ENCODE results near the gene RBM6. TPM values are rescaled to one million over a fixed set of nuclear protein-coding genes. Genes with fewer than 3 reads are reported as not detected.

RBM6 gene
- total RNA-seq, 2 experiments from 2014 or later, result 99.3 to 106 TPM

DNA sequence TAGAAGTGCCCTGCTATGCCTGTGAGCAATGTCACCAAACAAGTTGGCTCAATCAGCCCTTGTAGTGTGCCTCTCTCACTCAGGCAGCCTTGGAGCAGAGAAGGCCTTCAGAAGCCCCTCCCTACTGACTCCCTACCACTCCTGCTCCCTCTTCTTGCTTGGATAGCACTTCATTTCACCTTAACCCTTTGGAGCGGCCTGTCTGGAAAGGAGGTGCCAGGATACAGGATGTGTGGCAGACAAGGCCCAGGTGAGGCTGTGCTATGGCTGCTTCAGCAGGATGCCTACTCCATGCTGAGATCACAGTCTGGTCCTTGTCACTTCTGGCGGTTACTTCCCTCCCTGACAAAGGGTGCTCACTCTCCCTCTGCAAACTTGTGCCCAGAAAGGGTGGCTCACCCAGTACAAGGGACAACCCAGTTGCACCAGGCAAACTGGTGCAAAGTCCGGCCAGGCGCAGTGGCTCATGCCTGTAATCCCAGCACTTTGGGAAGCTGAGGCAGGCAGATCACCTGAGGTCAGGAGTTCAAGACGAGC is 11.4 kb upstream of the RBM6 start:
- ChIA-PET CTCF (interaction anchor here (1.4 to 1.5 kb wide), 2 partner anchors 72 to 126 kb away, joined by 4 read pairs; no protein-coding TSS in a partner anchor), POLR2A (interaction anchor here (1.0 to 3.9 kb wide), 2 partner anchors 12 to 27 kb away, joined by 3 to 42 read pairs; partner anchors contain the start of gene RBM6)
- Histone ChIP-seq H3K4me3 (ENCODE audit: low read length) (no peak overlapping the region), H3K27me3 (ENCODE audit: control insufficient read depth in 1 of 2, insufficient read depth in 2 of 2, low read length in 2 of 2) (no peaks in the 10 kb centered on the region), H3K27ac (ENCODE audit: low read depth in 1 of 2, low read length in 2 of 2) (no peak overlapping the region), H3K36me3 (ENCODE audit: insufficient read depth, low read length) (no peaks in the 10 kb centered on the region), H3K9me3 (ENCODE audit: control insufficient read depth in 1 of 2, insufficient read depth in 1 of 2, low read length in 2 of 2) (no peaks in the 10 kb centered on the region), H3K4me1 (ENCODE audit: insufficient read depth, low read length) (peaks cover 20% of the 10 kb centered on the region)
- ATAC-seq (ENCODE audit: poor library complexity) (no peak), DNase-seq (no peak)
- TF ChIP-seq CTCF (IDR thresholded peaks at IDR 0.05), result no peak
- peak overlapping the region; percentile 44 for H3K27ac Mint-ChIP-seq
- H3K36me3 Mint-ChIP-seq (ENCODE audit: low read depth), result no peaks in the 10 kb centered on the region
- H3K27me3 Mint-ChIP-seq, result no peaks in the 10 kb centered on the region
- H3K9me3 Mint-ChIP-seq, result no peaks in the 10 kb centered on the region
- H3K4me3 Mint-ChIP-seq, result peak overlapping the region; percentile 85
- H3K4me1 Mint-ChIP-seq (ENCODE audit: low read depth), result peaks cover 38% of the 10 kb centered on the region
- intact Hi-C loops (cut with DNase I, micrococcal nuclease), result loop anchor here in 1 of 2 experiments (1.0 to 5.0 kb wide), 3 partner anchors 12 to 126 kb away; partner anchors contain the start of genes INKA1, RBM6 and TRAIP

GRCh38 chr3:49929291-49930167 is 10.4 kb upstream of the RBM6 start, which contains the start of gene MON1A:
Gene MON1A (minus strand): TSS chr3:49929811. CDS start chr3:49913346, 16,465 bp downstream.
- Mint-ChIP-seq H3K27me3 (no peaks in the 10 kb centered on the region), H3K9me3 (no peaks in the 10 kb centered on the region), H3K4me3 (peak within 1 kb of the TSS; percentile 85), H3K27ac (peak within 1 kb of the TSS; percentile 86), H3K36me3 (ENCODE audit: low read depth) (no peaks in the 10 kb centered on the region), H3K4me1 (ENCODE audit: low read depth) (peaks cover 38% of the 10 kb centered on the region)
- Histone ChIP-seq H3K9me3 (ENCODE audit: control insufficient read depth in 1 of 2, insufficient read depth in 1 of 2, low read length in 2 of 2) (no peaks in the 10 kb centered on the region), H3K27ac (ENCODE audit: low read depth in 1 of 2, low read length in 2 of 2) (peak within 1 kb of the TSS; percentile 74 to 78), H3K27me3 (ENCODE audit: control insufficient read depth in 1 of 2, insufficient read depth in 2 of 2, low read length in 2 of 2) (no peaks in the 10 kb centered on the region), H3K4me1 (ENCODE audit: insufficient read depth, low read length) (peaks cover 20% of the 10 kb centered on the region), H3K4me3 (ENCODE audit: low read length) (peak within 1 kb of the TSS; percentile 75), H3K36me3 (ENCODE audit: insufficient read depth, low read length) (no peaks in the 10 kb centered on the region)
- TF ChIP-seq CTCF (IDR thresholded peaks at IDR 0.05), result no peak
- intact Hi-C loops (cut with DNase I, micrococcal nuclease), result loop anchor here in 1 of 2 experiments (1.0 to 10.0 kb wide), 4 partner anchors 11 to 905 kb away; partner anchors contain the start of genes IMPDH2, INKA1, NDUFAF3 and RBM6
- ChIA-PET CTCF (interaction anchor here (1.4 to 1.7 kb wide), 4 partner anchors 11 to 127 kb away, joined by 4 to 8 read pairs (median 6); partner anchors contain the start of gene RBM6), POLR2A (interaction anchor here (0.6 to 3.9 kb wide), 9 partner anchors 10 to 908 kb away, joined by 3 to 42 read pairs (median 3); partner anchors contain the start of genes HYAL3, NAA80, NDUFAF3 and RBM5)
- ATAC-seq (ENCODE audit: poor library complexity) (peak; percentile 92), DNase-seq (peak; percentile 67 to 91 (median 83))

- CTCF ChIA-PET, result interaction anchor here (1.4 to 1.7 kb wide), 4 partner anchors 10 to 128 kb away, joined by 4 to 8 read pairs (median 6); partner anchors contain the start of gene RBM6
- Histone ChIP-seq H3K27ac (ENCODE audit: low read depth in 1 of 2, low read length in 2 of 2) (peak overlapping the region; percentile 74 to 78), H3K4me3 (ENCODE audit: low read length) (peak overlapping the region; percentile 75), H3K36me3 (ENCODE audit: insufficient read depth, low read length) (no peaks in the 10 kb centered on the region), H3K9me3 (ENCODE audit: control insufficient read depth in 1 of 2, insufficient read depth in 1 of 2, low read length in 2 of 2) (no peaks in the 10 kb centered on the region), H3K4me1 (ENCODE audit: insufficient read depth, low read length) (peaks cover 20% of the 10 kb centered on the region), H3K27me3 (ENCODE audit: control insufficient read depth in 1 of 2, insufficient read depth in 2 of 2, low read length in 2 of 2) (no peaks in the 10 kb centered on the region)
- Mint-ChIP-seq H3K27ac (peak overlapping the region; percentile 86), H3K4me3 (peak overlapping the region; percentile 85), H3K27me3 (no peaks in the 10 kb centered on the region), H3K9me3 (no peaks in the 10 kb centered on the region), H3K36me3 (ENCODE audit: low read depth) (no peaks in the 10 kb centered on the region), H3K4me1 (ENCODE audit: low read depth) (peaks cover 38% of the 10 kb centered on the region)
- intact Hi-C loops (cut with DNase I, micrococcal nuclease), result loop anchor here in 1 of 2 experiments (10.0 kb wide), 1 partner anchor 905 kb away; the partner anchor contains the start of genes IMPDH2 and NDUFAF3
- POLR2A ChIA-PET, result interaction anchor here (0.6 to 3.9 kb wide), 7 partner anchors 10 to 908 kb away, joined by 3 to 42 read pairs (median 3); partner anchors contain the start of genes NDUFAF3, RBM5 and RBM6
- DNase-seq (no peak), ATAC-seq (ENCODE audit: poor library complexity) (no peak)
- no peak for TF ChIP-seq CTCF (IDR thresholded peaks at IDR 0.05)
Measured at GRCh38 chr3:49930168-49930690, 9.7 kb upstream of the RBM6 start.

Measured in CD4-positive, alpha-beta T cell (primary cell).